ENCODE measurements around the gene LSM4.
"Not testable (repeated sequence)": the region's sequence is repeated elsewhere in the genome, so short reads cannot be mapped to it uniquely, and the experiment has no call there.

LSM4 gene

GRCh38 chr19:18336121-18336520 is 13.2 kb upstream of the LSM4 start:
- no peaks in the 10 kb centered on the region for H3K36me3 ChIP-seq (ENCODE audit: control insufficient read depth, insufficient read depth, low read length)
- no peak overlapping the region for H3K4me3 ChIP-seq (ENCODE audit: low read length)
- H3K27me3 ChIP-seq (ENCODE audit: control insufficient read depth, insufficient read depth, low read length) = no peaks in the 10 kb centered on the region
- no peaks in the 10 kb centered on the region for H3K4me1 ChIP-seq (ENCODE audit: control insufficient read depth, insufficient read depth, low read length)
- no peak overlapping the region for H3K27ac ChIP-seq (ENCODE audit: low read depth, low read length)
- H3K9ac ChIP-seq (ENCODE audit: low read length) = no peak overlapping the region

- peaks cover 8% of the 10 kb centered on the region for H3K4me1 ChIP-seq (ENCODE audit: control insufficient read depth, insufficient read depth, low read length)
- no peaks in the 10 kb centered on the region for H3K27me3 ChIP-seq (ENCODE audit: control insufficient read depth, insufficient read depth, low read length)
- H3K4me3 ChIP-seq (ENCODE audit: low read length) = no peak overlapping the region
- H3K36me3 ChIP-seq (ENCODE audit: control insufficient read depth, insufficient read depth, low read length) = no peaks in the 10 kb centered on the region
- no peak overlapping the region for H3K27ac ChIP-seq (ENCODE audit: low read depth, low read length)
- H3K9ac ChIP-seq (ENCODE audit: low read length) = no peak overlapping the region
Measured at GRCh38 chr19:18333680-18334079, 10.8 kb upstream of the LSM4 start.

GRCh38 chr19:18332917-18333530 is 10.1 kb upstream of the LSM4 start:
- H3K36me3 ChIP-seq (ENCODE audit: control insufficient read depth, insufficient read depth, low read length) = no peaks in the 10 kb centered on the region
- H3K4me1 ChIP-seq (ENCODE audit: control insufficient read depth, insufficient read depth, low read length) = peaks cover 10% of the 10 kb centered on the region
- no peaks in the 10 kb centered on the region for H3K27me3 ChIP-seq (ENCODE audit: control insufficient read depth, insufficient read depth, low read length)
- H3K4me3 ChIP-seq (ENCODE audit: low read length) = no peak overlapping the region
- no peak overlapping the region for H3K27ac ChIP-seq (ENCODE audit: low read depth, low read length)
- H3K9ac ChIP-seq (ENCODE audit: low read length) = no peak overlapping the region

GRCh38 chr19:18330868-18331267 is 8.0 kb upstream of the LSM4 start:
- Histone ChIP-seq H3K4me3 (ENCODE audit: low read length) (no peak overlapping the region), H3K4me1 (ENCODE audit: control insufficient read depth, insufficient read depth, low read length) (peaks cover 10% of the 10 kb centered on the region), H3K27me3 (ENCODE audit: control insufficient read depth, insufficient read depth, low read length) (no peaks in the 10 kb centered on the region), H3K36me3 (ENCODE audit: control insufficient read depth, insufficient read depth, low read length) (no peaks in the 10 kb centered on the region), H3K27ac (ENCODE audit: low read depth, low read length) (no peak overlapping the region), H3K9ac (ENCODE audit: low read length) (no peak overlapping the region)

GRCh38 chr19:18329035-18329376 is 6.1 kb upstream of the LSM4 start:
- Histone ChIP-seq H3K27ac (ENCODE audit: low read depth, low read length) (peak overlapping the region; percentile 65), H3K4me3 (ENCODE audit: low read length) (peak overlapping the region; percentile 40), H3K4me1 (ENCODE audit: control insufficient read depth, insufficient read depth, low read length) (peaks cover 10% of the 10 kb centered on the region), H3K27me3 (ENCODE audit: control insufficient read depth, insufficient read depth, low read length) (no peaks in the 10 kb centered on the region), H3K36me3 (ENCODE audit: control insufficient read depth, insufficient read depth, low read length) (no peaks in the 10 kb centered on the region), H3K9ac (ENCODE audit: low read length) (no peak overlapping the region)

GRCh38 chr19:18328340-18329034 is 5.6 kb upstream of the LSM4 start:
- peak overlapping the region; percentile 40 for H3K4me3 ChIP-seq (ENCODE audit: low read length)
- H3K4me1 ChIP-seq (ENCODE audit: control insufficient read depth, insufficient read depth, low read length) = peaks cover 13% of the 10 kb centered on the region
- no peaks in the 10 kb centered on the region for H3K36me3 ChIP-seq (ENCODE audit: control insufficient read depth, insufficient read depth, low read length)
- H3K9ac ChIP-seq (ENCODE audit: low read length) = no peak overlapping the region
- H3K27me3 ChIP-seq (ENCODE audit: control insufficient read depth, insufficient read depth, low read length) = no peaks in the 10 kb centered on the region
- H3K27ac ChIP-seq (ENCODE audit: low read depth, low read length) = peak overlapping the region; percentile 65

GRCh38 chr19:18326772-18327171 is 3.9 kb upstream of the LSM4 start:
- Histone ChIP-seq H3K27ac (ENCODE audit: low read depth, low read length) (no peak overlapping the region), H3K9ac (ENCODE audit: low read length) (no peak overlapping the region), H3K4me3 (ENCODE audit: low read length) (no peak overlapping the region), H3K4me1 (ENCODE audit: control insufficient read depth, insufficient read depth, low read length) (peaks cover 24% of the 10 kb centered on the region), H3K36me3 (ENCODE audit: control insufficient read depth, insufficient read depth, low read length) (no peaks in the 10 kb centered on the region), H3K27me3 (ENCODE audit: control insufficient read depth, insufficient read depth, low read length) (no peaks in the 10 kb centered on the region)

- Histone ChIP-seq H3K27ac (ENCODE audit: low read depth, low read length) (peak overlapping the region; percentile 95), H3K4me1 (ENCODE audit: control insufficient read depth, insufficient read depth, low read length) (peaks cover 23% of the 10 kb centered on the region)
- H3K9ac ChIP-seq (ENCODE audit: low read length) = not testable (repeated sequence)
Measured at GRCh38 chr19:18324373-18324731, 1.5 kb upstream of the LSM4 start.

GRCh38 chr19:18322318-18322758 is 538 bp downstream of the LSM4 start:
- Histone ChIP-seq H3K27ac (ENCODE audit: low read depth, low read length) (peak overlapping the region; percentile 95), H3K4me3 (ENCODE audit: low read length) (peak overlapping the region; percentile 77), H3K27me3 (ENCODE audit: control insufficient read depth, insufficient read depth, low read length) (no peaks in the 10 kb centered on the region), H3K9ac (ENCODE audit: low read length) (peak overlapping the region; percentile 79), H3K36me3 (ENCODE audit: control insufficient read depth, insufficient read depth, low read length) (no peaks in the 10 kb centered on the region), H3K4me1 (ENCODE audit: control insufficient read depth, insufficient read depth, low read length) (peaks cover 15% of the 10 kb centered on the region)

More at GRCh38 chr19:18324373-18324731, 1.5 kb upstream of the LSM4 start:
- not testable (repeated sequence) for H3K4me3 ChIP-seq (ENCODE audit: low read length); H3K27me3 ChIP-seq (ENCODE audit: control insufficient read depth, insufficient read depth, low read length); H3K36me3 ChIP-seq (ENCODE audit: control insufficient read depth, insufficient read depth, low read length)

GRCh38 chr19:18321734-18322102 is 1.2 kb downstream of the LSM4 start:
- Histone ChIP-seq H3K27me3 (ENCODE audit: control insufficient read depth, insufficient read depth, low read length) (no peaks in the 10 kb centered on the region), H3K9ac (ENCODE audit: low read length) (peak overlapping the region; percentile 79), H3K4me1 (ENCODE audit: control insufficient read depth, insufficient read depth, low read length) (peaks cover 15% of the 10 kb centered on the region), H3K27ac (ENCODE audit: low read depth, low read length) (no peak overlapping the region), H3K36me3 (ENCODE audit: control insufficient read depth, insufficient read depth, low read length) (no peaks in the 10 kb centered on the region), H3K4me3 (ENCODE audit: low read length) (peak overlapping the region; percentile 77)

- Histone ChIP-seq H3K9ac (ENCODE audit: low read length) (peak overlapping the region; percentile 39), H3K4me1 (ENCODE audit: control insufficient read depth, insufficient read depth, low read length) (peaks cover 15% of the 10 kb centered on the region)
Measured at GRCh38 chr19:18320865-18321733, 1.8 kb downstream of the LSM4 start.

GRCh38 chr19:18319591-18320135 is 3.2 kb downstream of the LSM4 start:
- no peaks in the 10 kb centered on the region for H3K27me3 ChIP-seq (ENCODE audit: control insufficient read depth, insufficient read depth, low read length)
- no peak overlapping the region for H3K9ac ChIP-seq (ENCODE audit: low read length)
- no peak overlapping the region for H3K27ac ChIP-seq (ENCODE audit: low read depth, low read length)
- no peak overlapping the region for H3K4me3 ChIP-seq (ENCODE audit: low read length)
- H3K4me1 ChIP-seq (ENCODE audit: control insufficient read depth, insufficient read depth, low read length) = peaks cover 15% of the 10 kb centered on the region
- H3K36me3 ChIP-seq (ENCODE audit: control insufficient read depth, insufficient read depth, low read length) = no peaks in the 10 kb centered on the region

More at GRCh38 chr19:18320865-18321733, 1.8 kb downstream of the LSM4 start:
- Histone ChIP-seq H3K4me3 (ENCODE audit: low read length) (no peak overlapping the region), H3K27ac (ENCODE audit: low read depth, low read length) (no peak overlapping the region), H3K27me3 (ENCODE audit: control insufficient read depth, insufficient read depth, low read length) (no peaks in the 10 kb centered on the region), H3K36me3 (ENCODE audit: control insufficient read depth, insufficient read depth, low read length) (no peaks in the 10 kb centered on the region)

Measured in rectal smooth muscle tissue (tissue), 1 donor.